ENCODE measurements around the gene IL20. TPM values are rescaled to one million over a fixed set of nuclear protein-coding genes. Genes with fewer than 3 reads are reported as not detected.

Gene IL20
- total and polyA plus RNA-seq, 10 of the 15 experiments (the other 5 are each of a cell fraction or from before 2014, with no cell fraction given) = 0.08 to 0.13 TPM; not detected in 8

DNA sequence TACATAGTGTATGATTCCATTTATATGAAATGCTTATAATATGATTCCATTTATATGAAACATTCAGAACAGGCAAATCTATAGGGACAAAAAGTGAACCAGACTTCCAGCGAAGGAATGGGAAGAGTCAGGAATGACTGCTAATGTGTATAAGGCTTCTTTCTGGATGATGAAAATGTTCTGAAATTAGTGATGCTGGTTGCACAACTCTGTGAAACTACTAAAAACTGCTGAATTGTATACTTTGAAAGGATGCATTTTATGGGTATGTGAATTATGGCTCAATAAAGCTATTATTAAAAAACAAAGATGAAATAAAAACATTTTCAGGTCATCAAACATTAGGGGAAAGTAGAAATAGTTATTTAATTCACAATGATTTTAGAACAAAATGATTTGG is 17.7 kb downstream of the IL20 start:
- Histone ChIP-seq H3K4me2 (ENCODE audit: control insufficient read depth, insufficient read depth) (no peak overlapping the region), H3K79me2 (ENCODE audit: control insufficient read depth, insufficient read depth, low read length) (no peaks in the 10 kb centered on the region), H2AFZ (ENCODE audit: control insufficient read depth, low read depth, low read length) (no peak overlapping the region), H3K27ac (ENCODE audit: control insufficient read depth, insufficient read depth) (no peak overlapping the region), H3K36me3 (ENCODE audit: control insufficient read depth in 2 of 2, insufficient read depth in 2 of 2, low read length in 1 of 2) (no peaks in the 10 kb centered on the region), H3K4me1 (ENCODE audit: control insufficient read depth, insufficient read depth, low read length) (no peaks in the 10 kb centered on the region), H3K9ac (ENCODE audit: control insufficient read depth, insufficient read depth, low read length) (no peak overlapping the region), H3K27me3 (replicated peaks in 1 of 2; ENCODE audit: control insufficient read depth in 2 of 2, insufficient read depth in 2 of 2, low read length in 1 of 2) (no peaks in the 10 kb centered on the region), H3K4me3 (no peak overlapping the region), H3K9me3 (replicated peaks; ENCODE audit: control insufficient read depth, insufficient read depth, low read length) (peaks cover 3% of the 10 kb centered on the region; the same call in 2 of the 3 replicates), H4K20me1 (ENCODE audit: control insufficient read depth, insufficient read depth) (no peaks in the 10 kb centered on the region)
- in situ Hi-C loops (cut with MboI) (no loop called here), intact Hi-C loops (cut with micrococcal nuclease; ENCODE audit: unreplicated experiment) (no loop called here)
- ChIA-PET RAD21 (ENCODE audit: unreplicated experiment) (interaction anchor here (1.3 to 1.5 kb wide), 2 partner anchors 9 to 148 kb away, joined by 3 to 5 read pairs; no protein-coding TSS in a partner anchor), SMC1A (ENCODE audit: uncharacterized antibody, unreplicated experiment) (interaction anchor here (1.0 to 3.6 kb wide), 9 partner anchors 12 to 148 kb away, joined by 3 to 16 read pairs (median 5); partner anchors contain the start of gene IL20), POLR2A (interaction anchor here (1.4 kb wide), 1 partner anchor 66 kb away, joined by 3 read pairs; no protein-coding TSS in a partner anchor), CTCF (interaction anchor here (0.9 to 3.4 kb wide), 16 partner anchors 9 to 906 kb away, joined by 3 to 22 read pairs (median 4); partner anchors contain the start of gene IL20)
- TF ChIP-seq RAD21 (IDR thresholded peaks at IDR 0.05; ENCODE audit: insufficient read depth, low read depth, low read length) (no peak), CHD2 (IDR thresholded peaks at IDR 0.05; ENCODE audit: borderline replicate concordance, low read depth, low read length) (no peak), RBBP5 (conservative IDR thresholded peaks at IDR 0.05) (no peak), IKZF2 (IDR thresholded peaks at IDR 0.05) (no peak), POLR2AphosphoS5 (IDR thresholded peaks at IDR 0.05; ENCODE audit: low read length) (no peak), CBX5 (IDR thresholded peaks at IDR 0.05; ENCODE audit: low read depth) (no peak), SREBF1 (IDR thresholded peaks at IDR 0.05; ENCODE audit: low read length) (no peak), YY1 (IDR thresholded peaks at IDR 0.05; ENCODE audit: low read depth, low read length) (no peak), EZH2 (IDR thresholded peaks at IDR 0.05; ENCODE audit: borderline replicate concordance, control insufficient read depth, low read depth, low read length) (no peak), SIX5 (IDR thresholded peaks at IDR 0.05; ENCODE audit: low read depth, low read length, severe bottlenecking) (no peak), CBFB (IDR thresholded peaks at IDR 0.05; ENCODE audit: low read depth) (no peak), MYC (IDR thresholded peaks at IDR 0.05; ENCODE audit: insufficient read depth, insufficient read length, insufficient replicate concordance, low read length, severe bottlenecking) (no peak)
- TF ChIP-seq, protein P1, sequence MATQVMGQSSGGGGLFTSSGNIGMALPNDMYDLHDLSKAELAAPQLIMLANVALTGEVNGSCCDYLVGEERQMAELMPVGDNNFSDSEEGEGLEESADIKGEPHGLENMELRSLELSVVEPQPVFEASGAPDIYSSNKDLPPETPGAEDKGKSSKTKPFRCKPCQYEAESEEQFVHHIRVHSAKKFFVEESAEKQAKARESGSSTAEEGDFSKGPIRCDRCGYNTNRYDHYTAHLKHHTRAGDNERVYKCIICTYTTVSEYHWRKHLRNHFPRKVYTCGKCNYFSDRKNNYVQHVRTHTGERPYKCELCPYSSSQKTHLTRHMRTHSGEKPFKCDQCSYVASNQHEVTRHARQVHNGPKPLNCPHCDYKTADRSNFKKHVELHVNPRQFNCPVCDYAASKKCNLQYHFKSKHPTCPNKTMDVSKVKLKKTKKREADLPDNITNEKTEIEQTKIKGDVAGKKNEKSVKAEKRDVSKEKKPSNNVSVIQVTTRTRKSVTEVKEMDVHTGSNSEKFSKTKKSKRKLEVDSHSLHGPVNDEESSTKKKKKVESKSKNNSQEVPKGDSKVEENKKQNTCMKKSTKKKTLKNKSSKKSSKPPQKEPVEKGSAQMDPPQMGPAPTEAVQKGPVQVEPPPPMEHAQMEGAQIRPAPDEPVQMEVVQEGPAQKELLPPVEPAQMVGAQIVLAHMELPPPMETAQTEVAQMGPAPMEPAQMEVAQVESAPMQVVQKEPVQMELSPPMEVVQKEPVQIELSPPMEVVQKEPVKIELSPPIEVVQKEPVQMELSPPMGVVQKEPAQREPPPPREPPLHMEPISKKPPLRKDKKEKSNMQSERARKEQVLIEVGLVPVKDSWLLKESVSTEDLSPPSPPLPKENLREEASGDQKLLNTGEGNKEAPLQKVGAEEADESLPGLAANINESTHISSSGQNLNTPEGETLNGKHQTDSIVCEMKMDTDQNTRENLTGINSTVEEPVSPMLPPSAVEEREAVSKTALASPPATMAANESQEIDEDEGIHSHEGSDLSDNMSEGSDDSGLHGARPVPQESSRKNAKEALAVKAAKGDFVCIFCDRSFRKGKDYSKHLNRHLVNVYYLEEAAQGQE (IDR thresholded peaks at IDR 0.05; ENCODE audit: low read depth, low read length) = no peak
- TF ChIP-seq, protein P2, sequence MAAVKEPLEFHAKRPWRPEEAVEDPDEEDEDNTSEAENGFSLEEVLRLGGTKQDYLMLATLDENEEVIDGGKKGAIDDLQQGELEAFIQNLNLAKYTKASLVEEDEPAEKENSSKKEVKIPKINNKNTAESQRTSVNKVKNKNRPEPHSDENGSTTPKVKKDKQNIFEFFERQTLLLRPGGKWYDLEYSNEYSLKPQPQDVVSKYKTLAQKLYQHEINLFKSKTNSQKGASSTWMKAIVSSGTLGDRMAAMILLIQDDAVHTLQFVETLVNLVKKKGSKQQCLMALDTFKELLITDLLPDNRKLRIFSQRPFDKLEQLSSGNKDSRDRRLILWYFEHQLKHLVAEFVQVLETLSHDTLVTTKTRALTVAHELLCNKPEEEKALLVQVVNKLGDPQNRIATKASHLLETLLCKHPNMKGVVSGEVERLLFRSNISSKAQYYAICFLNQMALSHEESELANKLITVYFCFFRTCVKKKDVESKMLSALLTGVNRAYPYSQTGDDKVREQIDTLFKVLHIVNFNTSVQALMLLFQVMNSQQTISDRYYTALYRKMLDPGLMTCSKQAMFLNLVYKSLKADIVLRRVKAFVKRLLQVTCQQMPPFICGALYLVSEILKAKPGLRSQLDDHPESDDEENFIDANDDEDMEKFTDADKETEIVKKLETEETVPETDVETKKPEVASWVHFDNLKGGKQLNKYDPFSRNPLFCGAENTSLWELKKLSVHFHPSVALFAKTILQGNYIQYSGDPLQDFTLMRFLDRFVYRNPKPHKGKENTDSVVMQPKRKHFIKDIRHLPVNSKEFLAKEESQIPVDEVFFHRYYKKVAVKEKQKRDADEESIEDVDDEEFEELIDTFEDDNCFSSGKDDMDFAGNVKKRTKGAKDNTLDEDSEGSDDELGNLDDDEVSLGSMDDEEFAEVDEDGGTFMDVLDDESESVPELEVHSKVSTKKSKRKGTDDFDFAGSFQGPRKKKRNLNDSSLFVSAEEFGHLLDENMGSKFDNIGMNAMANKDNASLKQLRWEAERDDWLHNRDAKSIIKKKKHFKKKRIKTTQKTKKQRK (IDR thresholded peaks at IDR 0.05; ENCODE audit: low read depth, low read length) = no peak
- TF ChIP-seq, protein P3, sequence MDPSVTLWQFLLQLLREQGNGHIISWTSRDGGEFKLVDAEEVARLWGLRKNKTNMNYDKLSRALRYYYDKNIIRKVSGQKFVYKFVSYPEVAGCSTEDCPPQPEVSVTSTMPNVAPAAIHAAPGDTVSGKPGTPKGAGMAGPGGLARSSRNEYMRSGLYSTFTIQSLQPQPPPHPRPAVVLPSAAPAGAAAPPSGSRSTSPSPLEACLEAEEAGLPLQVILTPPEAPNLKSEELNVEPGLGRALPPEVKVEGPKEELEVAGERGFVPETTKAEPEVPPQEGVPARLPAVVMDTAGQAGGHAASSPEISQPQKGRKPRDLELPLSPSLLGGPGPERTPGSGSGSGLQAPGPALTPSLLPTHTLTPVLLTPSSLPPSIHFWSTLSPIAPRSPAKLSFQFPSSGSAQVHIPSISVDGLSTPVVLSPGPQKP (IDR thresholded peaks at IDR 0.05; ENCODE audit: low read depth, low read length) = no peak
- ATAC-seq = no peak
- no peak for DNase-seq (ENCODE audit: low read depth, low spot score)
- BruUV-seq (replicated peaks) = no TSS peak
- 93% methylated on average over 1 of the region's 1 CpG for WGBS (ENCODE audit: insufficient coverage, insufficient replicate concordance, low lambda C conversion rate, missing lambda C conversion rate)
- FAIRE-seq = no peak

Measured in GM12878 (cell line).